HG03460 (cell line): Measurements from ENCODE around the gene SAMD3.
A peak's percentile ranks its signal among the peaks of the same experiment; 100 is the strongest.
"Not testable (repeated sequence)": the region's sequence is repeated elsewhere in the genome, so short reads cannot be mapped to it uniquely, and the experiment has no call there.

Source experiments
- ATAC-seq: cut with Tn5 transposase; IDR thresholded peaks from one replicate; pipeline ENCODE4 v1.9.1; 2021; ENCODE audit not compliant: unreplicated experiment

SAMD3 gene

DNA sequence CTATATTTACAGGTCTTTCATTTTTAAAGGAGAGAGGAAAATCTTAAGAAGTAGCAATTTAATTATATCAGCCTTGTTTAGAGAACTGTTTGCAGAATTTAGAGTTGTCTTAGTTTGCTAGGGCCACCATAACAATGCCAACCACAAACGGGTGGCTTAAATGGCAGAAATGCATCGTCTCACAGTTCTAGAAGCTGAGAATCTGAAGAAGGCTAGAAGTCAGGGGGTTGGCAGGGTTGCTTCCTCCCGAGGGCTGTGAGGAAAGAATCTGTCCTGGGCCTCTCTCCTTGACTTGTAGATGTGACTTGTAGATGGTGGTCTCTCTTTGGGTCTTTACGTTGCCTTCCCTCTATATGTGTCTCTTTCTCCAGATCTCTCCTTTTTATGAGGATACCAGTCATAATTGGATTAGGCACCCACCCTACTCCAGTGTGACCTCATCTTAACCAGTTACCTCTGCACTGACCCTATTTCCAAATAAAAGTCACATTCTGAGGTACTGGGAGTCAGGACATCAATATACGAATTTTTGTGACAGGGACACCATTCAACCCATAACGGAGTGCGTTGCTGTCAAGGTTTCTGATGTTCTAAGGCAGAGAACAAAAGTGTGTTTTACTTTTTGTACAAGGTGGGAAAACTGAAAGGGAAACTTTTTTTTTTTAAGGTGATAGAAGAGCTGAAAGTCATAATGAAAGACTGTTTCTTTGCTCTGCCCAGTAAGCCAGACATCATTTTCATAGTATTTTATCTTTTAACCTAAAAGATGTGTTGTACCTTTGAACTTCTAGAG is 84.4 kb downstream of the SAMD3 start:
- peak; percentile 49 for ATAC-seq

DNA sequence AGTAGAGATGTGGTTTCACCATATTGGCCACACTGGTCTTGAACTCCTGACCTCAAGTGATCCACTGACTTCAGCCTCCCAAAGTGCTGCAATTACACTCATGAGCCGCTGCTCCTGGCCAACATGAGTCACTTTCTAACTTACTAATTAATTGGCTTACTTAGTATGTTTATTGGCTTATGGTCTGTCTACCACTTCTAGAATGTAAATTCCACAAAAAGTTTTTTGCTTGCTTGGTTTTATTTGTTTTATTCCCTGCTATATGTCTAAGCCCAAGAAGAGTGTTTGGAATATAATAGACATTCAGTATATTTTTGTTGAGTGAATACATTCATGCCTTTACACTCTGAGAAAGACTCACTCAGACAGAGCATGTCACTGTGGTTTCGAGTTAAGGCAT is 86.0 kb downstream of the SAMD3 start:
- no peak for ATAC-seq

DNA sequence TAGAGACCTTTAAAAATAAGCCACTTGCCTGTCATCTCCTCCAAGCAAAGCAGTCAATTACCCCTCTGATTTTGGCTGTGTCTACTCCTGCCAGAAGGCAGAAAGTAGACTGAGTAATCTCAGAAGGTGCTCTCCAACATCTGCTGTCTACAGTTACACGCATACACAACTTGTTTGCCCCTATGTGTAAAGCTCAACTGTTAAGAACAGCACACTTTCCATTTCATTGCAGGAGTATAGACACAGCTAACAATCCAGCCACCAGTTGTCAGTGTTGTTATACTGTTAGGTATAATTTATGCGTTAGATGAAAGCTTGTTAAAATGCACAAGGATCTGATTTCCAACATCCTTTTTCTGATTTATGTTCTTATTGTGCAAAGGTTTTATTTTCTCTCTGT is 88.2 kb downstream of the SAMD3 start:
- ATAC-seq, result no peak

DNA sequence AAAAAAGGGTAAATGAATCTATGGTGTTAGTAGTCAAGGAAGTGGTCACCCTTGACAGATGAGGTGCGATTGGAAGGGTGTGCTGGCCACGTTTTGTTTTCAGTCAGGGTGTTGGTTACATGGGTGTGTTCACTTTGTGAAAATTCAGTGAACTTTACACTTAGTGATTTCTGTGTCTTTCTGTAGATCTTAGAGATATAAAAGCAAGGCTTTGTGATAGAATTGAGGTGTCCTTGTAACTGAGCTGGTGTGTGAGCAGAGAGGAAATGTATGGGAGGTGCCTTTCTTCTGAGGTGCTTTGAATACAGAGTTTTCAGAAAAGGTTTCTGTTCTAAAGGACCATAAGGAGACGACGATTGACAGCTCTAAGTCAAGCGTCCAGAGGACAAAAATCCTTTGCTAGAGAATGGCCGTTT is 90.5 kb downstream of the SAMD3 start:
- ATAC-seq, result peak; percentile 71

DNA sequence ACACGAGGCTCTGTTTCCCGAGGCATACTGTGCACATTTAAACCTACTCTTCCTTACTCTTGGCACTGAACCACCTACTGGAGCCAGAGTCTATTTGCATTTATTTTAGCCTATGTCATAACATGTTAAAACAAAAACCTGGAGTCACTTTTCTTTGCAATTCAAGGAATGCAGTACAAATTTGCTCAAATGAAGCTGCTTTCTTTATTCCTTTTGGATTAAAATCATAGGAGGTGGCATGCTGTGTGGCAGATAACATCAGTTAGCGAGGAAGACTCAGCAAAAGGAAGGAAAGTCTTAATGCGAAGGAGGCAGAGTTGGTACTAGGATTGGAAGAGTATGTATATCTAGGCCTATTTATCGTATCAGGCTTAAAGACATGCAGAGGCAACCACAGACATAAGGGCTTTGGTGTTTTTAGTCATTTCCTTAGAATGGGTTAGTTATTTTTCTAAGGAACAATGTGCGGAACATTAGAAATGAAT is 92.9 kb downstream of the SAMD3 start:
- ATAC-seq, result no peak

DNA sequence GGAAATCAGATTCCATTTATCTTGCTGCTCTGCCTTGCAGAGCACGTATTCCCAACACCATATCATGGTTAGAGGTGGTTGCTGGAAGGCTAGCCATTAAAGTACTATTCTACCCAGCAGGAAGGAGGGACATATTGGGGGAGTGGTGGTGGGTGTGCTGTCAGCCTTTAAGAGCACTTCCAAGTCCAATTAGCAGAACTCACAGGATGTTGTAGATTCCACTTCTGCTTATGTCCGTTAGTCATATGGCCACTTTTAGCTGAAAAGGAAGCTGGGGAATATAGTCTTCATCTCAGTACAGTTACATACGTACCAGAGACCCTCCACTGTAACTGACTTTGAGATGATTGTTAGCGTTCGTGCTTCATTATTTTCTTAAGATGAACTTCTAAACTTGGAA is 94.4 kb downstream of the SAMD3 start:
- no peak for ATAC-seq

DNA sequence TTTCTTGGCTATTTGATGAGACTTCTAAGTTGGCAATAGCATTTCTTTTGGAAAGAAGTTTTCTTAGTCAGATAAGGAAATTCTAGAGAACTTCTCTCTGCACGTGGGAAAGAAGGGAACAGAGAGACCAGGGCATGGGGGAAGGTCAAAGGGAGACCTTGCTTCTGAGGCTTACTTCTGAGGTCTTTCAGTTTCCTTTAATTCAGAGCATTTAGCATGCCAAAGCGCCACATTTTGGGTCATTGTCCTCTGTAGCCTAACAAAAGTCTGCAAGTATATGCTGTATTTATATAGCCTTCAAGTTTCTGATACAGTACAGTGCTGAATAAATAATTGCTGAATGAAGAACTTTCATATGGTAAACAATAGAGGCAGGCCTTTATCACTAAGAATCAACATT is 95.6 kb downstream of the SAMD3 start:
- no peak for ATAC-seq

DNA sequence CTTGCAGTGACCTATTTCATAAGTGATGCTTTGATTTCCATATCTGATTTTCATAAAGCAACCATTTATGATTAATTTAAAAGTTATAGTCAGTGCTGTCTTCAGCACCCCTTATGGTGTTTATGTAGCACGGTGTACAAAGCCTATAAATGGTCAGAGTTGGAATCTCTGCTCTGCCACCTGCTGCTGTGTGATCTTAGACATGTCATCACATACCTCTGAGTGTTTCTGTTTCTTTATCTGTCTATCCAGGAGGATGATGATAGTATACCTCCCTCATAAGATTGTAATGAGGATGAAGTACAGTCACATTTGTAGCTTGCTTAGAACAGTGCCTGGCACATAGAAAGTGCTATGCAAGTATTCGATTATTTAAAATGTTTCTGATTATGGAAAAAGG is 100.5 kb downstream of the SAMD3 start:
- no peak for ATAC-seq

DNA sequence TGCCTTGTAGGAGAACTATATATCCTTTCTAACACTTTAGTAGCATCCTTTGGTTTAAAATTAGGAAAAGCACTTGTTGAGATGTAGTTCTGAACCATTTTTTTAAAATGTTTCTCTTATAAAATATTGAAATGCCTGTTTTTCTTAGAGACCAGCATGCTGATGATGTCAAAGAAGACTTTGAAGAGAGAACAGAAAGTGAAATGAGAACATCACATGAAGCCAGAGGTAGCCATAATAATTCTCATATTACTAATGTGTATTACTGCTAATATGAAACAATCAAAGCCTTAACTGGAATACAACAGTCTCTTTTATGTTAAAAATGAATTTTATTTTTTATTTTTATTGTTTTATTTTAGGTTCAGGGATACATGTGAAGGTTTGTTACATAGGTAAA is 102.0 kb downstream of the SAMD3 start:
- ATAC-seq, result no peak

DNA sequence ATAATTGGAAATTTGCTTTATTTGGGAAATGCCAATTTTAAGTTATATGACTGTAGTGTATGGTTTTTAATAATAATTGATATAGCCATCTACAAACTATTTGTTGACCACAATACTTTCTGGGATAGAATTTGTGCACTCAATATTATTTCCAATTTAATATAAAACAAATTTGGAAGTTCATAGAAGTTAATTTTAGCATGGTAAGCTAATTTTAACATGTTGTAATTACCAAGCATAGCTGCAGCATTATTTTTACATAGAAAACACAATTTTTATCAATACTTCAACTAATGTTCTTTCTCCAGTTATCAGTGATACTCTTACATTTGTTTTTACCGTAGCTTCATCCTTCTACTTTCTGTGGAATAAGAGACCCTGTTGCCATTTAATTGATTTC is 103.5 kb downstream of the SAMD3 start:
- no peak for ATAC-seq

DNA sequence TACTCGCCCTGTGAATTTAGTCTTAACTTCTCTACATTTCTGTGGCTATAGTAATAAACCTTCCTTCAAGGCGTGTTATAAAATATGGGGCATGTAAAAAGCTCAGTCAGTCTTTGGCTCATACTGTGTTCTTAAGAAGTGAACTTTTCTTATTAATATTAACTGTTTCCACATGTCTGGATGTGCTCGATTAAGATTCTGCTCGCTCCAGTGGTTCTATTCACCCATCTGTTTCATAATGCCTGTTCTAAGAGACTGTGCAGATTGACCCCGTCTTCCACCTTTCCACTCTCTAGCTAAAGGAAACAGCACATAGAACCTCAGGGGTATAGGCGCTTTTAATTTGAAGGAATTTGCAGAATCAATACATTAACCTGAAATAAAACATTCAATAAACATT is 104.5 kb downstream of the SAMD3 start:
- no peak for ATAC-seq

DNA sequence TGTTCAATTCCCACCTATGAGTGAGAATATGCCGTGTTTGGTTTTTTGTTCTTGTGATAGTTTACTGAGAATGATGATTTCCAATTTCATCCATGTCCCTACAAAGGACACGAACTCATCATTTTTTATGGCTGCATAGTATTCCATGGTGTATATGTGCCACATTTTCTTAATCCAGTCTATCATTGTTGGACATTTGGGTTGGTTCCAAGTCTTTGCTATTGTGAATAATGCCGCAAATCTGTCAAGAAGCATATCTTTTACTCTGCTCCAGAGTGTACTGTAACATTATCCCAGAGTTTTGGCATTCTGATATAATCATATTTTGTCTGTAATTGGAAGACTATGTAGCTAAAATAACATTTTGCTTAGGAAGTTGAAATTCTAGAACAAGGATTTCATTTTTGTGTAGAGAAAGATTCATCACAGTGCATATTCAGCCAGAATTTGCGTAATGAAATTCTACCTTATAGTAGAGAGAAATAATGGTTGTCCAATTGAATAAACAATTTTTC is 105.5 kb downstream of the SAMD3 start:
- ATAC-seq, result not testable (repeated sequence)

DNA sequence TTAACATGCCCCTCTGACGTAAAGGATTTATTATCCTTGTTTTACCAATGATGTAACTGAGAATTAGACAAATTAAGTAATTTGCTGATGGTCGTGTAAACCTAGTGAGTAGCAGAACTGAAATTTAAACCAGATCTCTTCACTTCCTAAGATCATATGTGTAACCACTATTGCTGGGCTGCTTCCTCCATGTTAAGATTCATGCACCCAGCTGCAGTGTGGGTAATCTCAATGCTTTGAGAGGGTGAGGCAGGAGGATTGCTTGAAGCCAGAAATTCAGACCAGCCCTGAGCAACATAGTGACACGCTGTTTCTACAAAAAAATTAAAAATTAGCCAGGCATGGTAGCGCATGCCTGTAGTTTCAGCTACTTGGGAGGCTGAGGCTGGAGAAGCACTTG is 106.5 kb downstream of the SAMD3 start:
- ATAC-seq, result no peak

DNA sequence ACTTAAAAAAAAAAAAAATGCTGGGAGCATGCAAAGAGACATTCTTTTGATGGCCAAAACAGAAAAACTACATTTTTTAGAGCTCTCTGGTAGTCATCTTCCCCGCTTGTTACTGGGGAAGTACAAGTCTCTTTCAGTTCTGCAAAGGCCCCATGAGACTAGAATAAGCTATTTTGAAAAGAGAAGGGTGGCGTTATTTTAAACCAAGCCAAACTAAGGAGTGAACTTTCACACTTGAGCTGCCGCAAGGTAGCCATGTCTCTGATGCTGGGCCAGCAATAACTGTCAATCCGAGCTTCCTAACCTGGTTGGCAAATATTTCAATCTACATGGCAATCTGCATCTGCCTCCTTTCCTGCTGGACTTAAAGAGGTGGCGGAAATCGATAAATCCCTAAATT is 107.7 kb downstream of the SAMD3 start:
- ATAC-seq, result peak; percentile 93

DNA sequence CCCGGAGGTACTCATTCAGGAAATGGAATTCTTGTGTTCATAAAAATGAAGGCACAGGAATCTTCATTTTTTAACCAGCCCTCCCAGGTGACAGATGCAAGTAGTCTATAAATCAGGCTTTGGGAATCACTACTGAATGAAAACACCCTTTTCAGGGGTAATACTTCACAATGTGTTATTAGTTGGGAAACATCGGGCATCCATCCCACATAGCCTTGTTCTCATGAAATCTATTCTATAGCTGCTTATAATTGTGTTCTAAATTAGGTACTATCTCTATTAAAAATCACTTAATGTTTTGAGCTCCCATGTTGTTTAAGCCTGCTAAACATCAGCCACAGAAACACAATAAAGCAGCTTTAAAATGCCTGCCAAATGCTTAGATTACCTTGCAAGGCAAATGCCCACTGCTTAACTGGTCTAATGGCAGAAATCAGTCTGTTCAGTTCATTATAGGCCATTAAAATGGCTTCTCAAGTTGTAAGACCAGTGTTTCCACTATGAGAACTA is 109.5 kb downstream of the SAMD3 start:
- no peak for ATAC-seq

DNA sequence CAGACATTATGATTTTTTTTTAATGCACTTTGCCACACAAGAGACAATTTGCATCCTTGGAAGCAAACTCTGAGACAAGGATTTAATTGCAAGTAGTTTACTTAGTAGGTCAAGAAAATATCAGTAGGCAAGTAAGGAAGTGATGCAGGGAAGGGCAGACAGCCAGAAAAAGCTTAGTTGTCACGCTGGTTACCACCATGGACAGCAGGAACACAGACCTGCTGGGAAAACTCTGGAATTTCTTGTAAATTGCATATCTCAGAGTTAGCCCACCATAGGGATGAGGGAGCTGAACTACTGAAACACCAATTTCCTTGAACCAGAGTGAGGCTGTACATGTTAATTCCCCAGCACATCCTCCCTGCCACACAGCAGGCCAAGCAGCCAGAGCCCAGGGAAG is 111.7 kb downstream of the SAMD3 start:
- ATAC-seq, result no peak

DNA sequence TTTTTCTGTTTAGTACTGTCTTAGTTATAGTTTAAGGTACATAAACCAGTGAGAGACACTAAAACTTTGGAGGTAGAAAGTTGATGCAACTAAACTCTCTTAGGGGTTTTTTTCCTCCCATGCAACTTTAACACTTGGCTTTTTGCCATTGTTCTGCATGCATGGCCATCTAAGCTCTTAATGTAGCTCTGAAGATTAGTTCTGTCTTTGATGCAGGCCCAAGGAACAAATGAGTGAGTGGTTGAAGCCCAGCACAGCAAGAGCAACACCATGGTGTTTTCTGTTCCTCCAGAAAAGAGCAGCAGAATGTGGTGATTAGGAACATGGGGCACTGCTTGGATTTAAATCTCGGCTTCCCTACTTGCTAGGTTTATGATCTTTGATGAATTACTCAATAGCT is 115.0 kb downstream of the SAMD3 start:
- no peak for ATAC-seq

DNA sequence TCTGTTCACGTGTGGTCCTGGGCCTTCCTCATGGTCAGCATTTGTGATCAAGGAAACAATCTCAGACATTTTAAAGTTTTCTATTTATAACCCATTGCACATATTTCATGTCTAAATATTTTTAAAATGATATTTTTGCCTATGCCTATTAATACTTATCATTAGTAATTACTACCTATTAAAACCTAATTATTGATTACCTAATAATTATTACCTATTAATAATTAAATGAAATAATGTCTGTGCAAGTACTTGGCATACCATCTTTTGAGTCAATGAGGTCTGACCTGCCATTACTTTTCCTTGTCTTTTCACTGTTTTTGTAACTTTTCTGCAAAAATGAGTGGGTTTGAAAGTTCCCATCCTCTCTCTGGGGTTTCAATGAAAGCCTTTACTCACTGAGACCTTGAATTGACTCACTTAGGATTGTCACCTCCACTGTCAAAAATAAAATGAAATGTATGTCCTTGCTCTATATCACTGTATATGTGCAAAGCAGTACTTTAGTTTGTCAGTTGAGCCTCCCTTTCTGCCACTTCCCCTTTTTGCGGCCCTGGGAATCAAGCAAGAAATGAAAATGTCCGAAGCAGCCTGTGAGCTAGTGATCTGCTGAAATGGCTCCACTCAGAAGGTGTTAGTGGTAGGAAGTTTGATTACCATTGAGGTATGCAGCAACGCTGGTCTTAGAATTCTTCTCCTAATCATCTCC is 116.6 kb downstream of the SAMD3 start:
- peak; percentile 88 for ATAC-seq

DNA sequence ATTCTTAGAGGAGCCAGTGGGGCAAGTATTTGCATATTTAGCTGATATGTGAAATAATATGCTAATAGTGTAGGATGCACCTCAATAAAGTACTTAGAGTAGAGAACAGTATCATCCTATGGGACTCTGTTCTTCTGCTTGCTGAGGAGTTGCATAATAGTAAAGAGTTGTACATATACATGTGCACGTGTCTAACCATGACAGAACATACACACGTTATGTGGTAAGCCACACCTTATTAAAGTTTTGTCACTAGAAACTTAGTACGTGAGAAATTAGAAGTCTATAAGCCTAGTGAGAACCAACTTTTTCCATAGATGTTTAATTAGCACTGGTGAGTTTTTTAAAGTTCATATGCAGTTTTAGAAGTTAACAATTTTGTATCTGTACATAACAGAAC is 123.6 kb downstream of the SAMD3 start:
- ATAC-seq, result no peak

DNA sequence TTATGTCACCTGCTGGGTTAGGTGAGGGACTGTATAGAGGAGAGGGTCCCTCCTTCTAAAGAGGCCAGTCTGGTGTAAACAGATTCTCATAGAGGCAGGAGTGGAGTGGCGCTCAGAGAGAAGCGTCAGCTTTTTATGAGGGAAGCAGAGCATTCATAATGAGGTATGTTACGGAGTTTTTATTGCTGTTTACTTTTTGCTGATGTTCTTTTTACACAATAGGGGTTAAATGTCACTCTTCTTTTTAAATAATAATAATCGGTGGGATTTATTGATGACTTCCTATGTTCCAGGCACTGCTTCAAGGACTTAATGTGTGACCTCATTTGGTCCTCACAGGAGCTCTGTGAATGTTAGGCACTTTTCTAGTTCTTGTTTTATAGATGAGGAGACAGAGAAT is 124.4 kb downstream of the SAMD3 start:
- ATAC-seq, result no peak
